ENCODE results near the gene SLC44A2. TPM values are rescaled to one million over a fixed set of nuclear protein-coding genes. Genes with fewer than 3 reads are reported as not detected.

Gene SLC44A2
- total and polyA plus RNA-seq, 10 of the 15 experiments (the other 5 are each of a cell fraction or from before 2014, with no cell fraction given), result 3.0 to 51.3 (median 26.8) TPM

GRCh38 chr19:10604460-10604980, 20.8 kb upstream of the SLC44A2 start (continued):
- TF ChIP-seq SIX5 (IDR thresholded peaks at IDR 0.05; ENCODE audit: low read depth, low read length, severe bottlenecking), result no peak
- peak; percentile 47; the same call in 1 of the 2 replicates for TF ChIP-seq NKRF (conservative IDR thresholded peaks at IDR 0.05)
- no peak for TF ChIP-seq CHD2 (IDR thresholded peaks at IDR 0.05; ENCODE audit: borderline replicate concordance, low read depth, low read length)
- TF ChIP-seq EP300 (IDR thresholded peaks at IDR 0.05; ENCODE audit: borderline replicate concordance in 1 of 2, control insufficient read depth in 1 of 2, low read depth in 2 of 2, low read length in 2 of 2), result no peak
- TF ChIP-seq HDGF (IDR thresholded peaks at IDR 0.05), result no peak
- TF ChIP-seq, protein P1, sequence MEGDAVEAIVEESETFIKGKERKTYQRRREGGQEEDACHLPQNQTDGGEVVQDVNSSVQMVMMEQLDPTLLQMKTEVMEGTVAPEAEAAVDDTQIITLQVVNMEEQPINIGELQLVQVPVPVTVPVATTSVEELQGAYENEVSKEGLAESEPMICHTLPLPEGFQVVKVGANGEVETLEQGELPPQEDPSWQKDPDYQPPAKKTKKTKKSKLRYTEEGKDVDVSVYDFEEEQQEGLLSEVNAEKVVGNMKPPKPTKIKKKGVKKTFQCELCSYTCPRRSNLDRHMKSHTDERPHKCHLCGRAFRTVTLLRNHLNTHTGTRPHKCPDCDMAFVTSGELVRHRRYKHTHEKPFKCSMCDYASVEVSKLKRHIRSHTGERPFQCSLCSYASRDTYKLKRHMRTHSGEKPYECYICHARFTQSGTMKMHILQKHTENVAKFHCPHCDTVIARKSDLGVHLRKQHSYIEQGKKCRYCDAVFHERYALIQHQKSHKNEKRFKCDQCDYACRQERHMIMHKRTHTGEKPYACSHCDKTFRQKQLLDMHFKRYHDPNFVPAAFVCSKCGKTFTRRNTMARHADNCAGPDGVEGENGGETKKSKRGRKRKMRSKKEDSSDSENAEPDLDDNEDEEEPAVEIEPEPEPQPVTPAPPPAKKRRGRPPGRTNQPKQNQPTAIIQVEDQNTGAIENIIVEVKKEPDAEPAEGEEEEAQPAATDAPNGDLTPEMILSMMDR (IDR thresholded peaks at IDR 0.05 in 2 of 3, conservative IDR thresholded peaks at IDR 0.05 in 1 of 3; ENCODE audit: control insufficient read depth in 2 of 3, extremely low read depth in 1 of 3, insufficient read depth in 1 of 3, low read depth in 3 of 3, low read length in 3 of 3), result no peak
- no peak for TF ChIP-seq STAT3 (IDR thresholded peaks at IDR 0.05; ENCODE audit: low read depth, low read length)
- TF ChIP-seq TCF3 (IDR thresholded peaks at IDR 0.05; ENCODE audit: borderline replicate concordance, insufficient read depth, low read depth, low read length), result no peak
- no peak for TF ChIP-seq SPI1 (IDR thresholded peaks at IDR 0.05; ENCODE audit: borderline replicate concordance, insufficient read depth, low read depth, low read length)
- TF ChIP-seq SRF (IDR thresholded peaks at IDR 0.05; ENCODE audit: low read depth in 2 of 2, low read length in 2 of 2), result no peak
- TF ChIP-seq RELB (IDR thresholded peaks at IDR 0.05; ENCODE audit: low read depth), result no peak; the same call in 1 of the 2 replicates
- TF ChIP-seq IRF4 (IDR thresholded peaks at IDR 0.05; ENCODE audit: low read depth, low read length), result no peak
- TF ChIP-seq ASH2L (IDR thresholded peaks at IDR 0.05; ENCODE audit: borderline replicate concordance, low read depth), result no peak
- TF ChIP-seq, protein P2, sequence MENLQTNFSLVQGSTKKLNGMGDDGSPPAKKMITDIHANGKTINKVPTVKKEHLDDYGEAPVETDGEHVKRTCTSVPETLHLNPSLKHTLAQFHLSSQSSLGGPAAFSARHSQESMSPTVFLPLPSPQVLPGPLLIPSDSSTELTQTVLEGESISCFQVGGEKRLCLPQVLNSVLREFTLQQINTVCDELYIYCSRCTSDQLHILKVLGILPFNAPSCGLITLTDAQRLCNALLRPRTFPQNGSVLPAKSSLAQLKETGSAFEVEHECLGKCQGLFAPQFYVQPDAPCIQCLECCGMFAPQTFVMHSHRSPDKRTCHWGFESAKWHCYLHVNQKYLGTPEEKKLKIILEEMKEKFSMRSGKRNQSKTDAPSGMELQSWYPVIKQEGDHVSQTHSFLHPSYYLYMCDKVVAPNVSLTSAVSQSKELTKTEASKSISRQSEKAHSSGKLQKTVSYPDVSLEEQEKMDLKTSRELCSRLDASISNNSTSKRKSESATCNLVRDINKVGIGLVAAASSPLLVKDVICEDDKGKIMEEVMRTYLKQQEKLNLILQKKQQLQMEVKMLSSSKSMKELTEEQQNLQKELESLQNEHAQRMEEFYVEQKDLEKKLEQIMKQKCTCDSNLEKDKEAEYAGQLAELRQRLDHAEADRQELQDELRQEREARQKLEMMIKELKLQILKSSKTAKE (IDR thresholded peaks at IDR 0.05; ENCODE audit: low read depth, poor library complexity, severe bottlenecking), result peak; percentile 14
- TF ChIP-seq, protein P3, sequence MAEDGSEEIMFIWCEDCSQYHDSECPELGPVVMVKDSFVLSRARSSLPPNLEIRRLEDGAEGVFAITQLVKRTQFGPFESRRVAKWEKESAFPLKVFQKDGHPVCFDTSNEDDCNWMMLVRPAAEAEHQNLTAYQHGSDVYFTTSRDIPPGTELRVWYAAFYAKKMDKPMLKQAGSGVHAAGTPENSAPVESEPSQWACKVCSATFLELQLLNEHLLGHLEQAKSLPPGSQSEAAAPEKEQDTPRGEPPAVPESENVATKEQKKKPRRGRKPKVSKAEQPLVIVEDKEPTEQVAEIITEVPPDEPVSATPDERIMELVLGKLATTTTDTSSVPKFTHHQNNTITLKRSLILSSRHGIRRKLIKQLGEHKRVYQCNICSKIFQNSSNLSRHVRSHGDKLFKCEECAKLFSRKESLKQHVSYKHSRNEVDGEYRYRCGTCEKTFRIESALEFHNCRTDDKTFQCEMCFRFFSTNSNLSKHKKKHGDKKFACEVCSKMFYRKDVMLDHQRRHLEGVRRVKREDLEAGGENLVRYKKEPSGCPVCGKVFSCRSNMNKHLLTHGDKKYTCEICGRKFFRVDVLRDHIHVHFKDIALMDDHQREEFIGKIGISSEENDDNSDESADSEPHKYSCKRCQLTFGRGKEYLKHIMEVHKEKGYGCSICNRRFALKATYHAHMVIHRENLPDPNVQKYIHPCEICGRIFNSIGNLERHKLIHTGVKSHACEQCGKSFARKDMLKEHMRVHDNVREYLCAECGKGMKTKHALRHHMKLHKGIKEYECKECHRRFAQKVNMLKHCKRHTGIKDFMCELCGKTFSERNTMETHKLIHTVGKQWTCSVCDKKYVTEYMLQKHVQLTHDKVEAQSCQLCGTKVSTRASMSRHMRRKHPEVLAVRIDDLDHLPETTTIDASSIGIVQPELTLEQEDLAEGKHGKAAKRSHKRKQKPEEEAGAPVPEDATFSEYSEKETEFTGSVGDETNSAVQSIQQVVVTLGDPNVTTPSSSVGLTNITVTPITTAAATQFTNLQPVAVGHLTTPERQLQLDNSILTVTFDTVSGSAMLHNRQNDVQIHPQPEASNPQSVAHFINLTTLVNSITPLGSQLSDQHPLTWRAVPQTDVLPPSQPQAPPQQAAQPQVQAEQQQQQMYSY (CRISPR knock-in tag; IDR thresholded peaks at IDR 0.05), result no peak
- peak; percentile 43; the same call in 1 of the 2 replicates for TF ChIP-seq BACH1 (IDR thresholded peaks at IDR 0.05; ENCODE audit: borderline replicate concordance)
- TF ChIP-seq ESRRA (IDR thresholded peaks at IDR 0.05; ENCODE audit: low read length), result no peak
